Activated T-helper 17 cell treated with anti-CD3 and anti-CD28 coated beads, Interleukin-2, amount 50 U/mL, for 72 hours (primary cell): ENCODE results near the gene PYGO1. TPM values are rescaled to one million over a fixed set of nuclear protein-coding genes. Genes with fewer than 3 reads are reported as not detected.
"Not testable (repeated sequence)": the region's sequence is repeated elsewhere in the genome, so short reads cannot be mapped to it uniquely, and the experiment has no call there.

Source experiments
- ATAC-seq: fragments of 150-1000 bp; cut with Tn5 transposase; replicated peaks from 2 replicates; pipeline ENCODE4 v1.10.0; 2021; ENCODE audit warnings: mild to moderate bottlenecking, moderate library complexity
- H3K27ac Mint-ChIP-seq: one replicate; pipeline ENCODE4 v1.8.0; 2022; ENCODE audit warnings: mixed read lengths
- H3K27me3 Mint-ChIP-seq: one replicate; pipeline ENCODE4 v1.8.0; 2022; ENCODE audit warnings: mixed read lengths
- H3K36me3 Mint-ChIP-seq: one replicate; pipeline ENCODE4 v1.8.0; 2022; ENCODE audit warnings: low read depth, mild to moderate bottlenecking, mixed read lengths
- H3K4me1 Mint-ChIP-seq: one replicate; pipeline ENCODE4 v1.8.0; 2022; ENCODE audit warnings: mixed read lengths
- H3K4me3 Mint-ChIP-seq: one replicate; pipeline ENCODE4 v1.8.0; 2022; ENCODE audit warnings: mild to moderate bottlenecking, mixed read lengths
- H3K9me3 Mint-ChIP-seq: one replicate; pipeline ENCODE4 v1.8.0; 2022; ENCODE audit warnings: mixed read lengths
- total RNA-seq, 2 donors: library from RNA; stranded (reverse); gene quantifications; one replicate each; pipeline ENCODE4 v1.2.3, GENCODE V29; 2022

PYGO1 gene, protein sequence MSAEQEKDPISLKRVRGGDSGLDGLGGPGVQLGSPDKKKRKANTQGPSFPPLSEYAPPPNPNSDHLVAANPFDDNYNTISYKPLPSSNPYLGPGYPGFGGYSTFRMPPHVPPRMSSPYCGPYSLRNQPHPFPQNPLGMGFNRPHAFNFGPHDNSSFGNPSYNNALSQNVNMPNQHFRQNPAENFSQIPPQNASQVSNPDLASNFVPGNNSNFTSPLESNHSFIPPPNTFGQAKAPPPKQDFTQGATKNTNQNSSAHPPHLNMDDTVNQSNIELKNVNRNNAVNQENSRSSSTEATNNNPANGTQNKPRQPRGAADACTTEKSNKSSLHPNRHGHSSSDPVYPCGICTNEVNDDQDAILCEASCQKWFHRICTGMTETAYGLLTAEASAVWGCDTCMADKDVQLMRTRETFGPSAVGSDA
- not detected for total RNA-seq

DNA sequence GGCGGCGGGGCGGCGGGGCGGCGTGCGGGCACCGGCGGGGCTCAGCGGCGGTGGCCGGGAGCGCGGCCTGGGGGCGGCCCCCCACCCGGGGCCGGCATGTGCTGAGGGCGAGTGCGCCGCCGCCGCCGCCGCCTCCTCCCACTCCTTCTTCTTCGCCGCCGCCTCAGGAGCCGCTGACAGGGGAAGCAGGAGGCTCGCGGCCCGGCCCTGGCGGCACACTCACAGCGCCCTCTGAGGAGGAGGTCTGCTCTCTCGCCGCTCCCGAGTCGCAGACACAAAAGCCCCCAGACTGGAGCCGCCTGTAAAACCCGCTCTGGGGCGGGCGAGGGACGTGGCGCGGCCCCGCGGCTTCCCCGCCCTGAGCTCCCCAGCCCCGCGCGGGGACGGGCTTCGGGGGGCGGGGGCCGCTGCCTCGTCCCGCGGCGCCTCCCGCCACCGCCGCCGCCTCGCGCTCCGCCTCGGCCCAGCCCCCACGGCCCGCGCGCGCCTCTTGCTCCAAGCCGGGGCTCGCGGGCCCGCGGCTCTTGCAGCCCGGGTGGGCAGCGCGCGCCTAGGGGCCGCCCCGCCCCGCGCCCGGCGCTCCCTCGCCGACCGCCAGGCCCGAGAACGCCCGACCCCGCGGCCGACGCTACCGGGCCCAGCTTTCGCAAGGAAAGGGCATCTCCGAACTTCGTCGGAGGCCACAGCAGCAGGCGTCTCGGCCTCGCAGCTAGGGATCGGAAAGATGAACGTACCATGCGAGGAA lies at the start of gene PYGO1:
Gene PYGO1, minus strand, starts transcription at position 276 of the 745 bp plus-strand sequence. CDS start 462 bp downstream, outside the sequence.
- peak; percentile 74 for ATAC-seq
- peaks cover 4% of the 10 kb centered on the region for H3K36me3 Mint-ChIP-seq
- no peaks in the 10 kb centered on the region for H3K9me3 Mint-ChIP-seq
- H3K4me1 Mint-ChIP-seq = no peaks in the 10 kb centered on the region
- H3K27me3 Mint-ChIP-seq = peaks cover 26% of the 10 kb centered on the region
- peak within 1 kb of the TSS; percentile 61 for H3K4me3 Mint-ChIP-seq
- no peak within 1 kb of the TSS for H3K27ac Mint-ChIP-seq

DNA sequence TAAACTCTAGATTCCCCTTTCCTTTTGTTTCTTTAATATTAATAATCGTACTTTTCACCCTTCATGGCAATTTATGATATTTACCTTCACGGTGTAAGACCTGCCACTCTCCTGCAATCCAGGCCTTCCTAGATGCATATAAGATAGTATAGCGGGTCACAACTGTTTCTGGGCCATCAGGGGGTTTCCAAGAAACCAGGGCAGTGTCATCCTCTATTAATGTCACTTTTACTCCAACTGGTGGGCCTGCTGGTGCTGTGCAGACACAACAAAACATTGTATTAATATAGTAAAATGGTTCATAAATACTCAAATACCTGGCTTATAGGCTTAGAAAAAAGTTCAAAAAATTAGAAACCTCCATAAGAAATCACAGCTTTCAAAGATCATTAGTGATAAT lies 48.9 kb upstream of the PYGO1 start:
- Mint-ChIP-seq H3K9me3 (no peaks in the 10 kb centered on the region), H3K36me3 (no peaks in the 10 kb centered on the region), H3K27ac (no peak overlapping the region), H3K27me3 (peaks cover 19% of the 10 kb centered on the region), H3K4me1 (no peaks in the 10 kb centered on the region), H3K4me3 (no peak overlapping the region)
- ATAC-seq = no peak

DNA sequence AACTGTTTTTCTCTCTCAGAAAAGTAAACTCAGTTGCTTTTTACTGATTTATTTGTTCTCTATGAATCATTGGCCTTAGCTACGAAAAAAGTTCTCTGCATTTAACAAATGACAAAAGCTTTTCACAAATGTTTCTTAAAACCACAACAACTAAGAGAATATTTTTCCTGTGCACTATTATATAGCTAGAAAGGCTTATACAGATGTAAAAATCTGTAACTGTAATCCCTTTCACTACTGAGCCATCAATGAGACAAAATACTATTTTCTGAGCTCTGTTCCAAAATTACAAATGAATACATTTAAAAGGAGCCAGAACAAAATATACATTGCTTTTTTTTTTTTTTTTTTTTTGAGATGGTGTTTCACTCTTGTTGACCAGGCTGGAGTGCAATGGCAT lies 45.6 kb upstream of the PYGO1 start:
- Mint-ChIP-seq H3K27ac (no peak overlapping the region), H3K4me3 (no peak overlapping the region), H3K27me3 (peaks cover 13% of the 10 kb centered on the region), H3K36me3 (no peaks in the 10 kb centered on the region), H3K4me1 (no peaks in the 10 kb centered on the region), H3K9me3 (no peaks in the 10 kb centered on the region)
- ATAC-seq = no peak

DNA sequence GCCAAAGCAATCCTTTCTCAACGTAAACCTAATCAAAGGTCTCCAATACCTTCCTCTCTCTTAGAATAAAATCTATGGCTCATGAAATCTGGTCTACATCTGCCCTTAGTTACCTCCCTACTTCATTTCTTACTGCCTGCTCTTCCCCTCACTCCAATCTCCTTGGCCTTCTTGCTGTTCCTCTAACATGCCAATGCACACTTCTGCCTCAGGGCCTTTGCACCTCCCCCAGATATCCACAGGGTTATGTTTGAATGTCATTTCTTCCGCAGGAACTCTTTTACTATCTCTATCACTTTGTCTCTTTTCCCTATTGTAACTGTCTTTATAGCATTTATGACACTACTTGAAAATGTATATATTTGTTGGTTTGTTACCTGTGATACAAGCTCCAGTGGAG lies 44.3 kb upstream of the PYGO1 start:
- no peak for ATAC-seq

DNA sequence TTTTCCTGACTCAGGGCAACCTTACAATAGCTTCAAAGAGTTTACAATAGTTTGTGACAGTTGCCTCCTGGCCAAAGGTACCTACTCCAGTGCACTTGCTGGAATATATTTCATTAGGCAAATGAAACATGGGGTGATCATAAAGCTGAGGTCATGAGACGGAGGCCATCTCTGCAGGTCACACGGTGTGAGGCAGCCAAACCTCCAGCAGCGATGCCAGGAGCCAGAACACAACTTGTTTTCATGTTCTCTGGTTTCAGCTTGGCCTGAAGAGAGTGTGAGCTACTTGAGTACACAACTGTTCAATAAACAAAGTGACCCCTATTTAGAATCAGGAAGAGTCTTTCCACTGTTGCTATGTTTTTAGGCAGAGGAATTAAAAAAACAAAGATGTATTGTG lies 42.7 kb upstream of the PYGO1 start:
- H3K36me3 Mint-ChIP-seq = no peaks in the 10 kb centered on the region
- H3K9me3 Mint-ChIP-seq = no peaks in the 10 kb centered on the region
- ATAC-seq = no peak
- no peaks in the 10 kb centered on the region for H3K4me1 Mint-ChIP-seq
- peaks cover 8% of the 10 kb centered on the region for H3K27me3 Mint-ChIP-seq
- H3K4me3 Mint-ChIP-seq = no peak overlapping the region
- no peak overlapping the region for H3K27ac Mint-ChIP-seq

More for the DNA sequence above, 44.3 kb upstream of the PYGO1 start:
- Mint-ChIP-seq H3K27ac (no peak overlapping the region), H3K36me3 (no peaks in the 10 kb centered on the region), H3K9me3 (no peaks in the 10 kb centered on the region), H3K4me3 (no peak overlapping the region), H3K27me3 (peaks cover 13% of the 10 kb centered on the region), H3K4me1 (no peaks in the 10 kb centered on the region)

DNA sequence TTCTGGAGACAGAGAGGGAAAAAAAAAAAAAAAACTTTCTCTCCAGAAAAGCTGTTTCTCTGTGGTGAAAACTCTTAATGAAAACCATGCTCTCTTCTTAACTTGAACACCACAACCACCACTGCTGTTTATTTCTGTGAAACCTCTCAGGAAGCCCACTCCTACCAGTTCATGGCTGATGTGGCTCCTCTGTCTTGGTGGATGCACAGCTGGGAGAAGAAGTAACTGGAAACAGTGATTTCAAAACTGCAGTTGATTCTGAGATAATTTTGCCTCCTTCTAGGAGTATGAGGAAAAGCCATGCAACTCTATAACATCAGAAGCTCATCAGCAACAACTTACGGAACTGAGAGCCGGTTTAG lies 40.2 kb upstream of the PYGO1 start:
- no peak for ATAC-seq
- Mint-ChIP-seq H3K27ac (no peak overlapping the region), H3K36me3 (no peaks in the 10 kb centered on the region)

DNA sequence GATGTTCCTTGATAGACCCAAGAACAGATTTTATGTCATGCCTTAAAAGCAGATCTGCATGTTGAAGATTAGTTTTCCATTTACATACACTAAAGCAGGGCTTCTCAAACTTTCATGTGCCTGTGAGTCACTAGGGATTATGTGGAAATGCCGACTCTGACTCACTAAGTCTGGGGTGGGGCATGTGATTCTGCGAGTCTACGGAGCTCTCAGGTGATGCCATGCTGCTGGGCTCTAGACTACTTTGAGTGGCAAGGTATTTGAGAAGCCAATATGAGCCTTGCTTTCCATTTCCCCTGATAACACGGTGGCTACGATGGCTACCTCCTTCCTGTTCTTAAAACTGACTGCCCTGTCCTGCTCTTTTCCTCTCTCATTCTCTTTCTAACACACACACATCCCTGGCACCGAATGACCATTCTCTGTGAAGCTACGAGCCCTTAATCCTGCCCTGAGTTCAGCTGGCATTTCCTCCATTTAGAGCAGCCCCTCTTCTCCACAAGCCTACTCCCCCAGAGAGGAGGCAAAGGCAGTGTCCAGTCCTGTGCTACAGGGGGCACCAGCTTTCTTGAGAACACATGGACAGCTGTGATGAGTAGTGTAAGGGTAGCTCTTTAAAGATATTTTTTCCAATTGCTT lies 39.7 kb upstream of the PYGO1 start:
- H3K27me3 Mint-ChIP-seq = peaks cover 8% of the 10 kb centered on the region
- ATAC-seq = peak; percentile 44
- no peaks in the 10 kb centered on the region for H3K36me3 Mint-ChIP-seq
- no peaks in the 10 kb centered on the region for H3K9me3 Mint-ChIP-seq
- H3K4me1 Mint-ChIP-seq = no peaks in the 10 kb centered on the region
- H3K4me3 Mint-ChIP-seq = no peak overlapping the region
- no peak overlapping the region for H3K27ac Mint-ChIP-seq

More for the DNA sequence above, 40.2 kb upstream of the PYGO1 start:
- Mint-ChIP-seq H3K4me3 (no peak overlapping the region), H3K9me3 (no peaks in the 10 kb centered on the region), H3K4me1 (no peaks in the 10 kb centered on the region), H3K27me3 (peaks cover 8% of the 10 kb centered on the region)

DNA sequence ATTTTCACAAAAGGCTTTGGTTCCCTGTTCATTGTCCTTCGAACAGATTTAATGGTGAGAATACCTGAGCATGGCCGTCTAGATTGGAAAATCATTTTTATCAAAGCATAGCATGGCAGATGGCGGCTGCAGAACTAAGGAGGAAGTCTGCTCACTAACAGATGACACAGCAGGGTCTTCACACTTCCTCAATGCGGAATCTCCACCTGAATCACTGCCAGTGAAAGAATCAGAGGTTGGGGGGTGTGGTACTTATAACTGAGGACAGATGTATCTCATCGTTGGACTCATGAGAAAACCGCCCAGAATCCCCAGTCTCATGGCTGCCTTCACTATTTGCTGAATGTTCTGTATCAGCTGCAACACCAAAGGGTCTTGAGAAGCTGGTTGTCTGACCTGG lies 31.6 kb upstream of the PYGO1 start:
- Mint-ChIP-seq H3K36me3 (no peaks in the 10 kb centered on the region), H3K4me1 (no peaks in the 10 kb centered on the region), H3K27me3 (peaks cover 24% of the 10 kb centered on the region), H3K27ac (no peak overlapping the region), H3K4me3 (no peak overlapping the region), H3K9me3 (no peaks in the 10 kb centered on the region)
- no peak for ATAC-seq

DNA sequence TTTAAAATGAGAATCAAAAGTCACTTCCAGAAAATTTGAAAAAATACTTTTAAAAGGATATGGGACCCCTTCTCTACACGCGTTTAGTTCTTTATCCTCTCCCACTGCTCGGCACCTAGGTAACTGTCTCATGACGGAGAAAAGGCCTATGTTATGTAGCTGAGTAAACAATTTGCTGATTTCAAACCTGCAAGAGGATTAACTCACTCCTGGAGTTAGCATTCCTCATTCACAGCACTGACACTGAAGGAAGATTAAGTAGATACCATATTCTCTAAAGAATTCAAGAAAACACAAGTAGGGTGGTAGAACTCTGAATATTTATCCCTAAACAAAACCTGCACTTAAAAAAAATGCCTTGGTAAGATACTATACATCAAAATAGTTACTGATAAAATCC lies 30.2 kb upstream of the PYGO1 start:
- Mint-ChIP-seq H3K27me3 (peaks cover 33% of the 10 kb centered on the region), H3K4me3 (no peak overlapping the region), H3K9me3 (no peaks in the 10 kb centered on the region), H3K4me1 (no peaks in the 10 kb centered on the region), H3K27ac (no peak overlapping the region), H3K36me3 (no peaks in the 10 kb centered on the region)
- ATAC-seq = no peak

DNA sequence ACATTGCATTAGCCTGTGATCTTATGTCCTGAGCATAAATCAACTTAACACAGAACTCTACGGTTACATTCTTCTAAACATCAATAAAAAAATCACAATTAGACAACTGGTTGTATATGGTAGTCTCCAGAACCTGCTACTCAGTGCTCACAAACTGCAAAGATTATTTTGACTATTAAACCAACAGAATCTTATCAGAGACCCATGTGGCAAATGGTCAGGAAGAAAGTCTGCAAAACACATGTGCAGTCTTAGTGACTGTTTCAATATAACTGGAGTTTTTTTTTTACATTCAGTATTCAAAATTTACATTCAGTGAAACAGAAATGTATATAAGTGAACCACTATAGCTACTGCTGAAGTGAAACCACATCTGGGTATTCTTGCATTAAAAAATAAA lies 27.3 kb upstream of the PYGO1 start:
- H3K4me1 Mint-ChIP-seq = no peaks in the 10 kb centered on the region
- no peak overlapping the region for H3K4me3 Mint-ChIP-seq
- H3K9me3 Mint-ChIP-seq = no peaks in the 10 kb centered on the region
- H3K27me3 Mint-ChIP-seq = peaks cover 46% of the 10 kb centered on the region
- no peaks in the 10 kb centered on the region for H3K36me3 Mint-ChIP-seq
- no peak for ATAC-seq
- no peak overlapping the region for H3K27ac Mint-ChIP-seq

DNA sequence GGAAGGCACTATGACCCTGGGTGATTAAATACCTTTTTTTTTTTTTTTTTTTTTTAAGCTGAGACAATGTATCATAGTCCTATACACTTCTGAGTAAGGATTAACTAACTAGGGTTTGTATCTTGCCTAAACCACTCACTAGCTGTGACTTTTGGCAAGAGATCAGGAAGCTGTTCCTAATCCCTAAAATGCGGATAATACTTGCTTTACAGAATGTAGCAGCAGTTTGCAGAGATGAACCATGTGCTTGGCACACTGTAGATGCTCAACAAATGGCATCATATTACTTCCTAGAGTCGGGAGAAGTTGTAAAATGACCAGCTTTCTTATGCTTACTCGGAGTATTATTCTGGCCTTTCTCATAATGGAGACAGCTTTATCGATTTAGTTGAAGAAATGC lies 25.6 kb upstream of the PYGO1 start:
- no peaks in the 10 kb centered on the region for H3K36me3 Mint-ChIP-seq
- H3K4me1 Mint-ChIP-seq = no peaks in the 10 kb centered on the region
- H3K27ac Mint-ChIP-seq = no peak overlapping the region
- no peak overlapping the region for H3K4me3 Mint-ChIP-seq
- ATAC-seq = no peak
- H3K9me3 Mint-ChIP-seq = no peaks in the 10 kb centered on the region
- peaks cover 40% of the 10 kb centered on the region for H3K27me3 Mint-ChIP-seq

DNA sequence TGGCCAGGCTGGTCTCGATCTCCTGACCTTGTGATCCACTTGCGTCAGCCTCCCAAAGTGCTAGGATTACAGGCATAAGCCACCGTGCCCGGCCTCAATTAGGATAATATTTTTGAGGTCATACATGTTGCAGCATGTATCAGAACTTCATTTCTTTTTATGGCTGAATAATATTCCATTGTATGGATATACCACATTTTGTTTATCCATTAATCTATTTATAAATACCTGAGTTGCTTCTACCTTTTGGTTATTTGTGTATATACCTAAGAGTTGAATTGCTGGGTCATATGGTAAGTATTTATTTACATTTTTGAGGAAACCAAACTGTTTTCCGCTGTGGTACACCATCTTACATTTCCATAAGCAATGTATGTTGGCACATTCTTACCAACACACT lies 18.1 kb upstream of the PYGO1 start:
- Mint-ChIP-seq H3K27ac (no peak overlapping the region), H3K4me1 (no peaks in the 10 kb centered on the region), H3K9me3 (no peaks in the 10 kb centered on the region), H3K27me3 (peaks cover 3% of the 10 kb centered on the region), H3K4me3 (no peak overlapping the region), H3K36me3 (no peaks in the 10 kb centered on the region)
- ATAC-seq = no peak

DNA sequence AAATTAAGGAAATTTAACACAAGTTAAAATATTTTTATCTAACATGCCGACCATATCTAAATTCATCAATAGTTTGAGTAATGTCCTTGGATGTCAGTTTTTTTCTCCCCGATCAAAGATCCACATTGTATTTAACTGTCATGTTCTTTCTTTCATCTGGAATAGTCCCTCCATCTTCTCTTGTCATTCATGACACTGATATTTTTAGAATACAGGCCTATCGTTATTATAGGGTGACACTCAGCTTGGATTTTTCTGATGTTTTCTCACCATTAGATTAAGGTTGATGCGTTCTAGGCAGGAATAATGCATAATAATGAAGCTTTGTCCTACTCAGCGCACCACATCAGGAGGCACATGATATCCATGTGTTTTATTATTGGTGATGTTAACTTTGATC lies 13.2 kb upstream of the PYGO1 start:
- ATAC-seq = no peak
- no peak overlapping the region for H3K4me3 Mint-ChIP-seq
- peaks cover 12% of the 10 kb centered on the region for H3K27me3 Mint-ChIP-seq
- H3K9me3 Mint-ChIP-seq = no peaks in the 10 kb centered on the region
- H3K36me3 Mint-ChIP-seq = no peaks in the 10 kb centered on the region
- H3K4me1 Mint-ChIP-seq = no peaks in the 10 kb centered on the region
- H3K27ac Mint-ChIP-seq = no peak overlapping the region

DNA sequence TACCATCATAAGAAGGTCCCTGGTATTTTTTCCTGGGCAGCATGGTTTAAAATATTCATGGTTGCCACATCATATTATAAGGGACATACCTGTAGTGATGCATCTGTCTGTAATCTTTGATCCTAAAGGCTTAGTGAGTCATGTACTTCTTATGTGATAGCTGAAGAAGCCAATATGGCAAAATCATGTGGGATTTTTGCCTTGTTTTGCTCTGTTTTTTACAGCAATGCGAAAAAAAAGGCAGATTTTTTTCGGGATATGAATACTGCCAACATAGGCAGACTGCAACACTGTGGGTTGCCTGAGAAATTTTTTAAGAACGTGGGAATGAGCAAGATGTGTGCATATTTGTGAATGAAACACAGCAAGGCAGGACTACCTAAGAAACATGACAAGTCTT lies 11.3 kb upstream of the PYGO1 start:
- Mint-ChIP-seq H3K9me3 (no peaks in the 10 kb centered on the region), H3K4me3 (no peak overlapping the region), H3K27ac (no peak overlapping the region), H3K36me3 (no peaks in the 10 kb centered on the region), H3K4me1 (no peaks in the 10 kb centered on the region), H3K27me3 (peaks cover 20% of the 10 kb centered on the region)
- no peak for ATAC-seq

DNA sequence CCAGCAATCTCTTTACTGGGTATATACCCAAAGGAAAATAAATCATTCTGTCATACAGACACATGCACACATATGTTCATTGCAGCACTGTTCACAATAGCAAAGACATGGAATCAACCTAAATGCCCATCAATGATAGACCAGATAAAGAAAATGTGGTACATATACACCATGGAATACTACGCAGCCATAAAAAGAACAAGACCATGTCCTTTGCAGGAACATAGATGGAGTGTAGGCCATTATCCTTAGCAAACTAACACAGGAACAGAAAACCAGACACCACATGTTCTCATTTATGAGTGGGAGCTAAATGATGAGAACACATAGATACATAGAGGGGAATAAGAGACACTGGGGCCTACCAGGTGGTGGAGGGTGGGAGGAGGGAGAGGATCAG lies 4.9 kb upstream of the PYGO1 start:
- H3K27me3 Mint-ChIP-seq = peaks cover 24% of the 10 kb centered on the region
- H3K36me3 Mint-ChIP-seq, ATAC-seq, H3K9me3 Mint-ChIP-seq, H3K4me1 Mint-ChIP-seq, H3K4me3 Mint-ChIP-seq, H3K27ac Mint-ChIP-seq: not testable (repeated sequence)
